Activated CD4-positive, alpha-beta T cell treated with anti-CD3 and anti-CD28 coated beads, Interleukin-2, amount 10 ng/mL, durations not matched to agents 24 days and 14 days (primary cell): ENCODE data around the gene NKAIN4. TPM values are rescaled to one million over a fixed set of nuclear protein-coding genes. Genes with fewer than 3 reads are reported as not detected.

Experiments
- DNase-seq: peaks from one replicate; pipeline ENCODE4 v3.0.0; 2022
- H3K27ac Mint-ChIP-seq: one replicate; pipeline ENCODE4 v1.8.0; 2022; ENCODE audit warnings: mild to moderate bottlenecking, mixed read lengths
- H3K27me3 Mint-ChIP-seq: one replicate; pipeline ENCODE4 v1.8.0; 2022; ENCODE audit warnings: mixed read lengths
- H3K36me3 Mint-ChIP-seq: one replicate; pipeline ENCODE4 v1.8.0; 2022; ENCODE audit warnings: low read depth, mild to moderate bottlenecking, mixed read lengths
- H3K4me1 Mint-ChIP-seq: one replicate; pipeline ENCODE4 v1.8.0; 2021; ENCODE audit warnings: mixed read lengths
- H3K4me3 Mint-ChIP-seq: one replicate; pipeline ENCODE4 v1.8.0; 2022; ENCODE audit warnings: mild to moderate bottlenecking, moderate library complexity, mixed read lengths
- H3K9me3 Mint-ChIP-seq: one replicate; pipeline ENCODE4 v1.8.0; 2021; ENCODE audit warnings: mixed read lengths
- intact Hi-C: fragments of 100-400 bp; cut with micrococcal nuclease; formaldehyde crosslinking; loops from one replicate; pipeline ENCODE4 v1.15.1; 2023
- total RNA-seq: library from RNA; stranded (reverse); gene quantifications from 2 replicates; pipeline ENCODE4 v1.2.3, GENCODE V29; 2022

NKAIN4 gene
- total RNA-seq, 1 donor from 2014 or later = not detected

DNA sequence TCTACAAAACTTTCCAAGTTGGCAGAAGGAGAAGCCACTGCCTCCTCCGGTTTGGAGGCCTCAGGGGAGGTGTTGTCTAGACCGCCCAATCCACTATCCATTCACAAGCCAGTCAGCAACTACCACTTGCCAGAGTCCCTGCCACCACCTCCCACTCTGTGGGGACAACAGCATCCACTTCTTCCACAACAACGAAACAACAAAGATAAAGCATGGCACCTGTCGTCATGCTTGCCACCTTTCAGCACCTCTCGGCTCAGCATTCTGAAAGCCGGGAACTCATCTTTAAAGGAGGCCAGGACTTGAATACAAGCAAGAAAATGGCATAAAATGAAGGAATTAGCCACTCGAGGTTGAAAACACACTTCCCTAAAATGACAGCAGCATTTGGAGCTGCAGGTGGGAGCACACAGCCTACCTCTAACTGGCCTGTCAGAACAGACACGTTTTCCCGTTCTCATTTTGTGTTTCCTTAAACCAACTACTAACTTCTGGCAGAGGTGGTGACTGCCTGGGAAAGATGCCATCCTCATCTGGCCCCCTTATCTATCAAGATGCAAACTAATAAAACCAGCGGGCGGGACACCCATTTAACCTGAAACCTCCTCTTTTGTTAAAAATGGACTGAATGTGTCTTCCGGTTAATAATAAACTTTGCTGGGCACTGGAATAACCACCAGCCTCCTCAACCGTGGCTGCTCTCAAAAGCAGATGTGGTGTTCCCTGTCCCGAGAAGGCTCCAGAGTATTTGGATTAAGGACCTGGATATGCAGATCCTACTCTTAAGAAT, 60.1 kb downstream of the NKAIN4 start:
- no peaks in the 10 kb centered on the region for H3K27me3 Mint-ChIP-seq
- intact Hi-C loops = no loop called here
- no peaks in the 10 kb centered on the region for H3K9me3 Mint-ChIP-seq
- H3K4me3 Mint-ChIP-seq = no peak overlapping the region
- peaks cover 5% of the 10 kb centered on the region for H3K4me1 Mint-ChIP-seq
- no peak for DNase-seq
- no peak overlapping the region for H3K27ac Mint-ChIP-seq
- peaks cover 26% of the 10 kb centered on the region for H3K36me3 Mint-ChIP-seq

DNA sequence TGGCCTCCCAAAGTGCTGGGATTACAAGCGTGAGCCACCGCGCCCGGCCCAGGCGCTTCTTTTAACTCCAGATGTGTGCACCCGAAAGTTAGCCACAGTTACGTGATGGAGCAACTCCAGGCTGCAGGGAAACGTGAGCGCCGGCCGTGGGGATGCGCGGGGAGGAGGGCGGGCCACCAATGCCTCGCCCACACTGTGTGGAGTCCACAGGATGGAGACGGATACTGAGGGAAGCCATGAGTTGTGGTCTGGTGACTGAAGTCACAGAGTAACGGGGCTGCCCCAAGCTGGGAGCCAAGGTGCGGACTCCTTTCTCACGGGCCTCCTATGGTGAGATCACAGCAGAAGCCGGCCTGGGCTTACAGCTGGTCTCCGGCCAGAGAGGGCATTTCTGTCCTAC, 61.5 kb downstream of the NKAIN4 start:
- peaks cover 5% of the 10 kb centered on the region for H3K4me1 Mint-ChIP-seq
- H3K27ac Mint-ChIP-seq = no peak overlapping the region
- no peaks in the 10 kb centered on the region for H3K27me3 Mint-ChIP-seq

DNA sequence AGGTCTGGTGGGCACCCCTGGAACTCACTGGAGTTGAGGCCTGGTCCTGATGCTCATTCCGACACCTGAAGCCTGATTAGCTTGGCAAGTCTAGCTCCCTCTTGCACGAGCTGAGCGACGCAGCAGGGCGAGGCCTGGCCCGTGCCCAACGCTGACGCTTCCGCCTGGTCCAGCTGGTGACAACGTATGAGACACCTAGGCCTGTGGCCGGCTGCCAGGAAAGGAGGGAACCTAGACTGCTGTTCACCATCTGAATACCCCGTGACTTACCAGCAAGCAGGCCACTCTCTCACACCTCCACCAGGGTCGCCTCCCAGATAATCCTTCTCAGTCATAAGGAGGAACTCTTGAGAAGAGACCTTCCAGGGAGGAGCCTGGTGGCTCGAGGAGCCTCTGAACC, 62.9 kb downstream of the NKAIN4 start:
- Mint-ChIP-seq H3K4me1 (peaks cover 2% of the 10 kb centered on the region), H3K27ac (no peak overlapping the region), H3K27me3 (no peaks in the 10 kb centered on the region), H3K4me3 (no peak overlapping the region), H3K9me3 (no peaks in the 10 kb centered on the region), H3K36me3 (peaks cover 13% of the 10 kb centered on the region)
- intact Hi-C loops = no loop called here
- DNase-seq = no peak

More for the DNA sequence above, 61.5 kb downstream of the NKAIN4 start:
- intact Hi-C loops = no loop called here
- no peak for DNase-seq
- H3K4me3 Mint-ChIP-seq = no peak overlapping the region
- H3K9me3 Mint-ChIP-seq = no peaks in the 10 kb centered on the region
- H3K36me3 Mint-ChIP-seq = peaks cover 21% of the 10 kb centered on the region

GRCh38 chr20:63190828-63191227, 63.4 kb downstream of the NKAIN4 start:
- Mint-ChIP-seq H3K9me3 (no peaks in the 10 kb centered on the region), H3K27me3 (no peaks in the 10 kb centered on the region), H3K4me3 (no peak overlapping the region), H3K4me1 (no peaks in the 10 kb centered on the region), H3K36me3 (peaks cover 10% of the 10 kb centered on the region), H3K27ac (no peak overlapping the region)
- intact Hi-C loops = no loop called here
- no peak for DNase-seq

Other genes with a start within 250 kb of the NKAIN4 start
- not detected in 2 replicates for gene BHLHE23, start 247.5 kb downstream of the NKAIN4 start, total RNA-seq
- gene YTHDF1, start 38.3 kb downstream of the NKAIN4 start, total RNA-seq = 44.5 and 48.6 TPM in 2 replicates
- gene BIRC7, start 18.6 kb downstream of the NKAIN4 start, total RNA-seq = not detected in 2 replicates
- 97.0 and 98.2 TPM in 2 replicates for gene ARFGAP1, start 18.4 kb upstream of the NKAIN4 start, total RNA-seq
- gene COL20A1, start 38.7 kb upstream of the NKAIN4 start, total RNA-seq = not detected in 2 replicates
- not detected in 2 replicates for gene CHRNA4, start 106.9 kb upstream of the NKAIN4 start, total RNA-seq
- gene KCNQ2, start 218.2 kb upstream of the NKAIN4 start, total RNA-seq = 0.26 TPM in 1 of 2 replicates, not detected in the other
- gene EEF1A2, start 244.6 kb upstream of the NKAIN4 start, total RNA-seq = 0.28 and 0.66 TPM in 2 replicates